T-helper 2 cell treated with Interferon-gamma antibody and Interleukin-4, amounts not matched to agents 100 ng/mL and 5 ng/mL, for 36 hours (primary cell): ENCODE data around the gene NTN1. TPM values are rescaled to one million over a fixed set of nuclear protein-coding genes. Genes with fewer than 3 reads are reported as not detected.
"Not testable (repeated sequence)": the region's sequence is repeated elsewhere in the genome, so short reads cannot be mapped to it uniquely, and the experiment has no call there.

Source experiments
- intact Hi-C: fragments of 100-400 bp; cut with micrococcal nuclease; formaldehyde crosslinking; loops from one replicate; pipeline ENCODE4 v1.15.1; 2023
- total RNA-seq: library from RNA; stranded (reverse); gene quantifications from 2 replicates; pipeline ENCODE4 v1.2.3, GENCODE V29; 2022

The NTN1 gene
- total RNA-seq, 1 donor from 2014 or later = 0.09 TPM

GRCh38 chr17:9150446-9151090 is 129.3 kb downstream of the NTN1 start:
- intact Hi-C loops = no loop called here

GRCh38 chr17:9151091-9151490 is 129.8 kb downstream of the NTN1 start:
- intact Hi-C loops = no loop called here

- intact Hi-C loops = not testable (repeated sequence)
These were observed 130.4 kb downstream of the NTN1 start for GRCh38 chr17:9151740-9152139.

GRCh38 chr17:9158544-9159452 is 137.5 kb downstream of the NTN1 start:
- intact Hi-C loops = no loop called here

- intact Hi-C loops = no loop called here
These were observed 141.1 kb downstream of the NTN1 start for GRCh38 chr17:9162275-9162985.

- intact Hi-C loops = no loop called here
These were observed 145.5 kb downstream of the NTN1 start for GRCh38 chr17:9166788-9167187.

GRCh38 chr17:9167379-9167778 is 146.1 kb downstream of the NTN1 start:
- intact Hi-C loops = no loop called here

GRCh38 chr17:9169116-9169515 is 147.8 kb downstream of the NTN1 start:
- intact Hi-C loops = no loop called here

- intact Hi-C loops = no loop called here
These were observed 149.0 kb downstream of the NTN1 start for GRCh38 chr17:9170336-9170735.

GRCh38 chr17:9170853-9171252 is 149.5 kb downstream of the NTN1 start:
- intact Hi-C loops = no loop called here

- intact Hi-C loops = no loop called here
These were observed 152.2 kb downstream of the NTN1 start for GRCh38 chr17:9173386-9173983.

GRCh38 chr17:9174312-9174711 is 153.0 kb downstream of the NTN1 start:
- intact Hi-C loops = no loop called here

- intact Hi-C loops = no loop called here
These were observed 153.7 kb downstream of the NTN1 start for GRCh38 chr17:9174779-9175574.

GRCh38 chr17:9175700-9176467 is 154.6 kb downstream of the NTN1 start:
- intact Hi-C loops = no loop called here

- intact Hi-C loops = no loop called here
These were observed 155.9 kb downstream of the NTN1 start for GRCh38 chr17:9177212-9177611.

GRCh38 chr17:9178319-9178718 is 157.0 kb downstream of the NTN1 start:
- intact Hi-C loops = no loop called here

- intact Hi-C loops = no loop called here
These were observed 158.3 kb downstream of the NTN1 start for GRCh38 chr17:9179602-9180001.

- intact Hi-C loops = no loop called here
These were observed 160.3 kb downstream of the NTN1 start for GRCh38 chr17:9181640-9182039.

GRCh38 chr17:9183306-9183705 is 162.0 kb downstream of the NTN1 start:
- intact Hi-C loops = no loop called here

GRCh38 chr17:9185142-9185541 is 163.8 kb downstream of the NTN1 start:
- intact Hi-C loops = no loop called here
